Bladder microvascular endothelial cell (primary cell): Measurements from ENCODE around the gene OPRD1. TPM values are rescaled to one million over a fixed set of nuclear protein-coding genes. Genes with fewer than 3 reads are reported as not detected.

Source experiments
- total RNA-seq: library from RNA; depleted of rRNA; stranded (reverse); fragments of >200 nt; gene quantifications from 2 replicates; pipeline ENCODE4 v1.2.3, GENCODE V29; 2014

OPRD1 gene
- under 0.01 TPM in 1 of 2 replicates, not detected in the other for total RNA-seq

GRCh38 chr1:28811766-28812668, at the start of gene OPRD1:
Gene OPRD1 (plus strand): TSS chr1:28812170. CDS start chr1:28812384, 214 bp downstream.

DNA sequence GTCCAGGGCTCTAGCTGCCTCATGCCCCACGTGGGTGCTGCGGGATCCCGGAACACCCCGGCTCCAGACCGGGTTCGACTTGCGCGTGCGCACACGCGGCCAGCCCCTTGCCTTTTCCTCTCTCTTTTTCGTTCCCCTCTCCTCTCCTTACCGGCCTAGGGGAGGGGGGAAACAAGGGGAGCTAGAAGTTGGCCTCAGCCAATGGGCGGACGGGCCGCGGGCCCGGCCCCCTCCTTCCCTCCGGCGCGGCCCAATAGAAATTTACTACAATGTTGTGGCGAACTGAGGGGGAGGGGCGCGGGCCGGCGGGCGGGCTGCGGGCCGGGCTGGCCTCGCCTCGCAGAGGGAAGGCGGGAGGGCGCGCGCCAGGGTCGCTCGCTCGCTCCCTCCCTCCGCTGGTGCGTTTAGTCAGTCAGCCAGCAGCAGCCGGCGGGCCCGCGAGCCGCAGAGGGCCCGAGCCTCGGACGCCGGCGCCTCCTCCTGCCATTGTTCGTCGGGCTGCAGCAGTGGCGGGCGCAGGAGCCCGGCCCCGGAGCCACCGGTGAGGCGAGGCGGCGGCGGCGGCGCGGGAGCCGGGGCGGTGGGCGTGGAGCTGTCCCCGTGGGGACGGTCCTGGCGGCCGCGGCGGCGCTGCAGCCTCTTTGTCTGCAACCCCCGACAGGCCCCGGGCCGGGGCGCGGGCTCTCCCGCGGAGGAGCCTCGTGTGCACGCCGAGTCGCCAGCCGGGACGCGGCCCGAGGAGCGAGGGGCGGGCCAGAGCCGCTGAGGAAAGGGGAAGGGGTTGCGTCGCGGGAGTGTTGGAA, 102.5 kb downstream of the OPRD1 start, which contains the start of gene EPB41:
TSS of gene EPB41 (plus strand) at position 342 of the 803 bp plus-strand sequence. CDS start 72,869 bp downstream, outside the sequence.

Other genes with a start within 250 kb of the OPRD1 start
- 0.65 and 5.2 TPM in 2 replicates for gene RAB42, start 219.9 kb upstream of the OPRD1 start, total RNA-seq
- 25.3 and 30.8 TPM in 2 replicates for gene TAF12, start 169.1 kb upstream of the OPRD1 start, total RNA-seq
- gene RNU11, start 163.6 kb upstream of the OPRD1 start, total RNA-seq: under 0.01 TPM in 1 of 2 replicates, not detected in the other
- 5.5 and 12.8 TPM in 2 replicates for gene GMEB1, start 143.4 kb upstream of the OPRD1 start, total RNA-seq
- 60.1 and 80.1 TPM in 2 replicates for gene YTHDF2, start 75.2 kb upstream of the OPRD1 start, total RNA-seq
- 12.3 and 32.7 TPM in 2 replicates for gene EPB41, start 102.4 kb downstream of the OPRD1 start, total RNA-seq